WTC11 (cell line): Measurements from ENCODE around the gene EPO. TPM values are rescaled to one million over a fixed set of nuclear protein-coding genes. Genes with fewer than 3 reads are reported as not detected.
A peak's percentile ranks its signal among the peaks of the same experiment; 100 is the strongest.

Experiments used
- ATAC-seq: fragments of 200-7000 bp; cut with Tn5 transposase; 2 replicates; pipeline ENCODE4 v1.10.0; 2021; ENCODE audit warnings: mild to moderate bottlenecking, moderate library complexity
- CTCF ChIA-PET: fragments of 300-600 bp; sonication (Branson Sonifier 250); formaldehyde crosslinking; loops from one replicate; lab custom pipeline; 2021; ENCODE audit warnings: antibody characterized with exemption; lab: Charles Lee
- POLR2A ChIA-PET: fragments of 350-600 bp; sonication (Branson Sonifier 250); formaldehyde crosslinking; loops from one replicate; lab custom pipeline; 2021; ENCODE audit warnings: antibody characterized with exemption; lab: Charles Lee
- DNase-seq: peaks from one replicate; pipeline ENCODE4 v3.0.0; 2021; ENCODE audit warnings: low spot score
- H3K27ac Mint-ChIP-seq: 2 replicates; pipeline ENCODE4 v1.8.0; 2021; ENCODE audit warnings: mixed read lengths
- H3K27me3 Mint-ChIP-seq: 2 replicates; pipeline ENCODE4 v1.8.0; 2021; ENCODE audit warnings: low read depth, mild to moderate bottlenecking, moderate library complexity, mixed read lengths
- H3K36me3 Mint-ChIP-seq: 2 replicates; pipeline ENCODE4 v1.8.0; 2021; ENCODE audit warnings: mixed read lengths
- H3K4me1 Mint-ChIP-seq: 2 replicates; pipeline ENCODE4 v1.8.0; 2022; ENCODE audit warnings: mixed read lengths
- H3K4me3 Mint-ChIP-seq: 2 replicates; pipeline ENCODE4 v1.8.0; 2021; ENCODE audit warnings: mild to moderate bottlenecking, moderate library complexity, mixed read lengths
- H3K9me3 Mint-ChIP-seq: 2 replicates; pipeline ENCODE4 v1.8.0; 2021; ENCODE audit warnings: mixed read lengths
- CBFB ChIP-seq: sonication (generic); formaldehyde crosslinking; IDR thresholded peaks from 2 replicates; pipeline ENCODE4 v1.8.1; 2022; ENCODE audit warnings: mild to moderate bottlenecking, low read depth, missing genetic modification reagents
- E2F5 ChIP-seq: sonication (generic); formaldehyde crosslinking; IDR thresholded peaks from 2 replicates; pipeline ENCODE4 v1.8.1; 2022; ENCODE audit warnings: mild to moderate bottlenecking, moderate library complexity, missing genetic modification reagents
- ELF4 ChIP-seq: sonication (generic); formaldehyde crosslinking; IDR thresholded peaks from 2 replicates; pipeline ENCODE4 v1.8.1; 2022; ENCODE audit warnings: low read depth, mild to moderate bottlenecking, moderate library complexity, missing genetic modification reagents
- EMX1 ChIP-seq: fragments of 250-450 bp; sonication (Bioruptor Pico); IDR thresholded peaks from 2 replicates; pipeline ENCODE4 v1.8.0; 2021; ENCODE audit warnings: mild to moderate bottlenecking
- FOXK1 ChIP-seq: sonication (generic); formaldehyde crosslinking; IDR thresholded peaks from 2 replicates; pipeline ENCODE4 v1.8.0; 2022; ENCODE audit warnings: mild to moderate bottlenecking, moderate library complexity, missing genetic modification reagents
- FOXP4 ChIP-seq: sonication (generic); formaldehyde crosslinking; IDR thresholded peaks from 2 replicates; pipeline ENCODE4 v1.8.0; 2022; ENCODE audit warnings: mild to moderate bottlenecking, missing genetic modification reagents
- GTF2I ChIP-seq: fragments of 250-450 bp; sonication (Bioruptor Pico); conservative IDR thresholded peaks from 2 replicates; pipeline ENCODE4 v1.4.0; 2021; ENCODE audit warnings: mild to moderate bottlenecking
- KAT7 ChIP-seq: sonication (generic); formaldehyde crosslinking; IDR thresholded peaks from 2 replicates; pipeline ENCODE4 v1.8.1; 2023; ENCODE audit warnings: missing genetic modification reagents, mild to moderate bottlenecking, borderline replicate concordance
- MXD4 ChIP-seq: fragments of 250-450 bp; sonication (Bioruptor Pico); IDR thresholded peaks from 2 replicates; pipeline ENCODE4 v1.8.0; 2021; ENCODE audit warnings: mild to moderate bottlenecking, moderate library complexity, borderline replicate concordance
- NFATC4 ChIP-seq: fragments of 250-450 bp; sonication (Bioruptor Pico); IDR thresholded peaks from 2 replicates; pipeline ENCODE4 v1.9.0; 2021; ENCODE audit warnings: mild to moderate bottlenecking
- NR3C1 ChIP-seq: sonication (generic); formaldehyde crosslinking; conservative IDR thresholded peaks from 2 replicates; pipeline ENCODE4 v1.8.1; 2023; ENCODE audit warnings: low read depth, mild to moderate bottlenecking, missing genetic modification reagents
- OVOL2 ChIP-seq: fragments of 250-450 bp; sonication (Bioruptor Pico); IDR thresholded peaks from 2 replicates; pipeline ENCODE4 v1.9.0; 2021; ENCODE audit warnings: mild to moderate bottlenecking, borderline replicate concordance
- SMAD3 ChIP-seq: sonication (generic); formaldehyde crosslinking; IDR thresholded peaks from 2 replicates; pipeline ENCODE4 v1.8.0; 2022; ENCODE audit warnings: missing genetic modification reagents, mild to moderate bottlenecking, borderline replicate concordance
- SOX15 ChIP-seq: fragments of 250-450 bp; sonication (Bioruptor Pico); IDR thresholded peaks from 2 replicates; pipeline ENCODE4 v1.9.0; 2021; ENCODE audit warnings: mild to moderate bottlenecking
- SP1 ChIP-seq: sonication (generic); formaldehyde crosslinking; conservative IDR thresholded peaks from 2 replicates; pipeline ENCODE4 v1.8.1; 2022; ENCODE audit warnings: missing genetic modification reagents
- USF2 ChIP-seq: sonication (generic); formaldehyde crosslinking; IDR thresholded peaks from 2 replicates; pipeline ENCODE4 v1.8.1; 2023; ENCODE audit warnings: mild to moderate bottlenecking, missing genetic modification reagents, moderate library complexity
- ZNF121 ChIP-seq: sonication (generic); formaldehyde crosslinking; IDR thresholded peaks from 2 replicates; pipeline ENCODE4 v1.8.0; 2023; ENCODE audit warnings: missing genetic modification reagents
- ZNF232 ChIP-seq: sonication (generic); formaldehyde crosslinking; IDR thresholded peaks from 2 replicates; pipeline ENCODE4 v1.8.0; 2022; ENCODE audit warnings: mild to moderate bottlenecking, missing genetic modification reagents
- ZNF263 ChIP-seq: sonication (generic); formaldehyde crosslinking; IDR thresholded peaks from 2 replicates; pipeline ENCODE4 v1.8.1; 2022; ENCODE audit warnings: low read depth, mild to moderate bottlenecking, moderate library complexity, missing genetic modification reagents
- ZNF671 ChIP-seq: fragments of 250-450 bp; sonication (Bioruptor Pico); IDR thresholded peaks from 2 replicates; pipeline ENCODE4 v1.8.0; 2021; ENCODE audit warnings: mild to moderate bottlenecking
- total RNA-seq: library from RNA; stranded (reverse); gene quantifications from 3 replicates; pipeline ENCODE4 v1.2.3, GENCODE V29; 2021
- TF ChIP-seq, protein P1 (sequence below): sonication (generic); formaldehyde crosslinking; IDR thresholded peaks from 2 replicates; pipeline ENCODE4 v1.8.1; 2022; ENCODE audit warnings: low read depth, missing genetic modification reagents, borderline replicate concordance
- TF ChIP-seq, protein P2 (sequence below): sonication (generic); formaldehyde crosslinking; IDR thresholded peaks from 2 replicates; pipeline ENCODE4 v1.8.1; 2023; ENCODE audit warnings: mild to moderate bottlenecking, missing genetic modification reagents, moderate library complexity
- TF ChIP-seq, protein P3 (sequence below): sonication (generic); formaldehyde crosslinking; IDR thresholded peaks from 2 replicates; pipeline ENCODE4 v1.8.0; 2022; ENCODE audit warnings: mild to moderate bottlenecking, missing genetic modification reagents

EPO gene
- total RNA-seq, 1 experiment from 2014 or later, result 0.63 TPM

- TF ChIP-seq MXD4 (CRISPR knock-in tag) (no peak), OVOL2 (CRISPR knock-in tag) (no peak), SOX15 (no peak), ZNF263 (CRISPR knock-in tag) (no peak), NFATC4 (CRISPR knock-in tag) (no peak), NR3C1 (CRISPR knock-in tag) (no peak), SMAD3 (CRISPR knock-in tag) (no peak)
- TF ChIP-seq, protein P1, sequence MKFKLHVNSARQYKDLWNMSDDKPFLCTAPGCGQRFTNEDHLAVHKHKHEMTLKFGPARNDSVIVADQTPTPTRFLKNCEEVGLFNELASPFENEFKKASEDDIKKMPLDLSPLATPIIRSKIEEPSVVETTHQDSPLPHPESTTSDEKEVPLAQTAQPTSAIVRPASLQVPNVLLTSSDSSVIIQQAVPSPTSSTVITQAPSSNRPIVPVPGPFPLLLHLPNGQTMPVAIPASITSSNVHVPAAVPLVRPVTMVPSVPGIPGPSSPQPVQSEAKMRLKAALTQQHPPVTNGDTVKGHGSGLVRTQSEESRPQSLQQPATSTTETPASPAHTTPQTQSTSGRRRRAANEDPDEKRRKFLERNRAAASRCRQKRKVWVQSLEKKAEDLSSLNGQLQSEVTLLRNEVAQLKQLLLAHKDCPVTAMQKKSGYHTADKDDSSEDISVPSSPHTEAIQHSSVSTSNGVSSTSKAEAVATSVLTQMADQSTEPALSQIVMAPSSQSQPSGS, result no peak
- TF ChIP-seq, protein P2, sequence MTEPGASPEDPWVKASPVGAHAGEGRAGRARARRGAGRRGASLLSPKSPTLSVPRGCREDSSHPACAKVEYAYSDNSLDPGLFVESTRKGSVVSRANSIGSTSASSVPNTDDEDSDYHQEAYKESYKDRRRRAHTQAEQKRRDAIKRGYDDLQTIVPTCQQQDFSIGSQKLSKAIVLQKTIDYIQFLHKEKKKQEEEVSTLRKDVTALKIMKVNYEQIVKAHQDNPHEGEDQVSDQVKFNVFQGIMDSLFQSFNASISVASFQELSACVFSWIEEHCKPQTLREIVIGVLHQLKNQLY (CRISPR knock-in tag), result no peak
- ChIA-PET CTCF (interaction anchor here (0.6 to 8.5 kb wide), 22 partner anchors 9 to 223 kb away, joined by 3 to 108 read pairs (median 7); partner anchors contain the start of genes EPO, GNB2, MOSPD3 and PCOLCE), POLR2A (interaction anchor here (1.0 to 5.4 kb wide), 2 partner anchors 13 to 106 kb away, joined by 4 to 30 read pairs; partner anchors contain the start of gene POP7)
- Mint-ChIP-seq H3K27me3 (no peaks in the 10 kb centered on the region), H3K4me3 (peak overlapping the region; percentile 96), H3K36me3 (peaks cover 26% of the 10 kb centered on the region), H3K4me1 (peaks cover 46% of the 10 kb centered on the region), H3K27ac (peak overlapping the region; percentile 97), H3K9me3 (no peaks in the 10 kb centered on the region)
- ATAC-seq (no peak), DNase-seq (no peak)
These were observed 27.7 kb upstream of the EPO start for GRCh38 chr7:100692578-100692961.

- ATAC-seq (no peak; the same call in 1 of the 2 replicates), DNase-seq (no peak)
- TF ChIP-seq SP1 (CRISPR knock-in tag), result no peak
- no peak for TF ChIP-seq EMX1
- TF ChIP-seq FOXK1 (CRISPR knock-in tag), result no peak
- TF ChIP-seq NFATC4 (CRISPR knock-in tag), result no peak
- TF ChIP-seq ZNF232 (CRISPR knock-in tag), result no peak
- TF ChIP-seq FOXP4, result peak; percentile 48; the same call in 1 of the 2 replicates
- TF ChIP-seq ZNF671 (CRISPR knock-in tag), result no peak
- Mint-ChIP-seq H3K27me3 (no peaks in the 10 kb centered on the region), H3K27ac (peak overlapping the region; percentile 97), H3K4me3 (peak overlapping the region; percentile 96), H3K36me3 (peaks cover 20% of the 10 kb centered on the region), H3K9me3 (no peaks in the 10 kb centered on the region), H3K4me1 (peaks cover 49% of the 10 kb centered on the region)
- CTCF ChIA-PET, result interaction anchor here (0.6 to 8.5 kb wide), 19 partner anchors 10 to 224 kb away, joined by 3 to 108 read pairs (median 5); partner anchors contain the start of genes GNB2, MOSPD3, POP7 and SLC12A9
- POLR2A ChIA-PET, result interaction anchor here (1.0 to 5.4 kb wide), 3 partner anchors 12 to 134 kb away, joined by 3 to 30 read pairs (median 4); partner anchors contain the start of genes EPHB4 and POP7
These were observed 26.8 kb upstream of the EPO start for GRCh38 chr7:100693312-100694097.

DNA sequence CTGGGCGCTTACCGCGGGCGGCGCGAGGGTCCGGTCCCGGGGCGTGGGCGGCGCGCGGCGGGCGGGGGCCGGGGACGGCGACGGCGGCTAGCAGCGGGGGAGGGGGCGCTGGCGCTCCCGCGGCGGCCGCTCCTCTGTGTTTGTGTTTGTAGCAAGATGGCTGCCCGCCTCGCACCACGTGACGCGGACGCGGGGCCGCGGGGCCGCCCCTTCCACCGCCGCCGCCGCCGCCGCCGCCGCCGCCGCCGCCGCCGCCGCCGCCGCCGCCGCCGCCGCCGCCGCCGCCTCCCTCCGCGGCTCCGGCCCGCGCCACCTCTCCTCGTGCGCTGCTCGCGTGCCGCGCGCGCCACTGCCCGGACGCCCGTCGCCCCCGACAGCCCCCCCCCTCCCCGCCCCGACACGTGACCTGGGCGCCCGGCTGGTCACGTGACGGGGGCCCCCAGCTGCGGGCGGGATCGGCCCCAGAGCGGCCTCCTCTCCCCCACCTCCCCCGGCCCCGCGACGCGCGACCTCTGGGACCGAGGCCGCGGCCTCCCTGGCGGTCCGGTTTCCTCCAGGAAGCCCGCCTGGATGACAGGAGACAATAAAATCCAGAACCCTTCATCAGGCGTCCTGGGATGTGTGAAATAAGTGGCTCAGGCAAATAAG is 26.0 kb upstream of the EPO start, which contains the start of gene GIGYF1:
Gene GIGYF1 (minus strand): TSS at position 153 of the 648 bp plus-strand sequence. CDS start 6,012 bp downstream, outside the sequence.
- Mint-ChIP-seq H3K27me3 (no peaks in the 10 kb centered on the region), H3K36me3 (peaks cover 13% of the 10 kb centered on the region), H3K27ac (peak within 1 kb of the TSS; percentile 97), H3K9me3 (no peaks in the 10 kb centered on the region), H3K4me3 (peak within 1 kb of the TSS; percentile 96), H3K4me1 (peaks cover 47% of the 10 kb centered on the region)
- TF ChIP-seq USF2 (CRISPR knock-in tag), result peak; percentile 92
- TF ChIP-seq ZNF121 (CRISPR knock-in tag), result peak; percentile 60; the same call in 1 of the 2 replicates
- TF ChIP-seq ELF4 (CRISPR knock-in tag), result 0 out of 2 replicates have a peak, but pooled peaks have one; percentile 23
- no peak for TF ChIP-seq CBFB (CRISPR knock-in tag)
- TF ChIP-seq, protein P3, sequence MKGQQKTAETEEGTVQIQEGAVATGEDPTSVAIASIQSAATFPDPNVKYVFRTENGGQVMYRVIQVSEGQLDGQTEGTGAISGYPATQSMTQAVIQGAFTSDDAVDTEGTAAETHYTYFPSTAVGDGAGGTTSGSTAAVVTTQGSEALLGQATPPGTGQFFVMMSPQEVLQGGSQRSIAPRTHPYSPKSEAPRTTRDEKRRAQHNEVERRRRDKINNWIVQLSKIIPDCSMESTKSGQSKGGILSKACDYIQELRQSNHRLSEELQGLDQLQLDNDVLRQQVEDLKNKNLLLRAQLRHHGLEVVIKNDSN (CRISPR knock-in tag), result peak; percentile 86
- no peak for TF ChIP-seq GTF2I (CRISPR knock-in tag)
- TF ChIP-seq KAT7, result no peak
- 0 out of 2 replicates have a peak, but pooled peaks have one; percentile 21 for TF ChIP-seq E2F5
- peak; percentile 2; the same call in 1 of the 2 replicates for ATAC-seq
- ChIA-PET POLR2A (interaction anchor here (1.0 to 5.4 kb wide), 2 partner anchors 11 to 133 kb away, joined by 3 to 30 read pairs; partner anchors contain the start of genes EPHB4 and POP7), CTCF (interaction anchor here (0.9 to 8.5 kb wide), 8 partner anchors 9 to 158 kb away, joined by 3 to 108 read pairs (median 4); partner anchors contain the start of genes MOSPD3, POP7 and SLC12A9)
- DNase-seq, result peak; percentile 72
